HepG2 (cell line): ENCODE measurements around the gene ZNF616. TPM values are rescaled to one million over a fixed set of nuclear protein-coding genes. Genes with fewer than 3 reads are reported as not detected.

Source experiments
- ATF1 ChIP-seq: IDR thresholded peaks from 2 replicates; pipeline ENCODE4 v1.6.1; 2016; ENCODE audit warnings: mild to moderate bottlenecking, control low read depth
- ATM ChIP-seq: fragments of 450-650 bp; IDR thresholded peaks from 2 replicates; pipeline ENCODE4 v1.7.1; 2017; ENCODE audit warnings: mild to moderate bottlenecking, borderline replicate concordance
- ETV5 ChIP-seq: IDR thresholded peaks from 2 replicates; pipeline ENCODE4 v1.6.1; 2018; ENCODE audit warnings: missing biosample characterization, missing genetic modification reagents, inconsistent platforms, borderline replicate concordance
- FOXK2 ChIP-seq: fragments of 450-650 bp; IDR thresholded peaks from 2 replicates; pipeline ENCODE4 v1.6.1; 2016
- GRHL1 ChIP-seq: sonication (generic); formaldehyde crosslinking; conservative IDR thresholded peaks from 2 replicates; pipeline ENCODE4 v1.8.0; 2022; ENCODE audit warnings: missing genetic modification reagents
- HNRNPH1 ChIP-seq: fragments of 200-400 bp; formaldehyde crosslinking; optimal IDR thresholded peaks from 2 replicates; pipeline ENCODE3; 2017; ENCODE audit warnings: mild to moderate bottlenecking, low read depth, low read length
- KMT2B ChIP-seq: IDR thresholded peaks from 2 replicates; pipeline ENCODE4 v1.6.1; 2016; ENCODE audit warnings: missing genetic modification reagents, missing compliant biosample characterization
- NAIF1 ChIP-seq: sonication (generic); formaldehyde crosslinking; IDR thresholded peaks from 2 replicates; pipeline ENCODE4 v1.5.0; 2020; ENCODE audit warnings: mild to moderate bottlenecking, missing genetic modification reagents, borderline replicate concordance
- NFE2L1 ChIP-seq: sonication (generic); formaldehyde crosslinking; IDR thresholded peaks from 2 replicates; pipeline ENCODE4 v1.4.0; 2020; ENCODE audit warnings: missing genetic modification reagents, mild to moderate bottlenecking, borderline replicate concordance
- NFIB ChIP-seq: sonication (generic); formaldehyde crosslinking; IDR thresholded peaks from 2 replicates; pipeline ENCODE4 v1.9.0; 2021; ENCODE audit warnings: missing genetic modification reagents, mild to moderate bottlenecking, borderline replicate concordance
- NFIC ChIP-seq: IDR thresholded peaks from 2 replicates; pipeline ENCODE4 v1.6.1; 2012; ENCODE audit warnings: mild to moderate bottlenecking, low read length, inconsistent platforms
- SIN3B ChIP-seq: fragments of 150-350 bp; IDR thresholded peaks from 2 replicates; pipeline ENCODE4 v1.6.1; 2014; ENCODE audit warnings: low read length
- SP4 ChIP-seq: sonication (generic); formaldehyde crosslinking; IDR thresholded peaks from 2 replicates; pipeline ENCODE4 v1.8.1; 2023; ENCODE audit warnings: mild to moderate bottlenecking, missing genetic modification reagents
- STAT5B ChIP-seq: sonication (generic); formaldehyde crosslinking; IDR thresholded peaks from 2 replicates; pipeline ENCODE4 v1.4.0; 2020; ENCODE audit warnings: missing genetic modification reagents
- TBX2 ChIP-seq: sonication (generic); formaldehyde crosslinking; IDR thresholded peaks from 2 replicates; pipeline ENCODE4 v1.5.0; 2020; ENCODE audit warnings: missing genetic modification reagents, mild to moderate bottlenecking, borderline replicate concordance
- TOPORS ChIP-seq: sonication (generic); formaldehyde crosslinking; IDR thresholded peaks from 2 replicates; pipeline ENCODE4 v1.8.0; 2023; ENCODE audit warnings: mild to moderate bottlenecking, missing genetic modification reagents
- ZBED4 ChIP-seq: sonication (generic); formaldehyde crosslinking; IDR thresholded peaks from 2 replicates; pipeline ENCODE4 v1.4.0; 2020; ENCODE audit warnings: missing genetic modification reagents, borderline replicate concordance
- ZNF343 ChIP-seq: sonication (generic); formaldehyde crosslinking; IDR thresholded peaks from 2 replicates; pipeline ENCODE4 v1.4.0; 2020; ENCODE audit warnings: mild to moderate bottlenecking, missing genetic modification reagents
- ZNF530 ChIP-seq: sonication (generic); formaldehyde crosslinking; IDR thresholded peaks from 2 replicates; pipeline ENCODE4 v1.5.0; 2020; ENCODE audit warnings: low read depth, mild to moderate bottlenecking, missing genetic modification reagents
- ZNF563 ChIP-seq: sonication (generic); formaldehyde crosslinking; IDR thresholded peaks from 2 replicates; pipeline ENCODE4 v1.8.0; 2022; ENCODE audit warnings: mild to moderate bottlenecking, moderate library complexity, missing genetic modification reagents
- ZNF674 ChIP-seq: sonication (generic); formaldehyde crosslinking; IDR thresholded peaks from 2 replicates; pipeline ENCODE4 v1.5.0; 2020; ENCODE audit warnings: low read depth, mild to moderate bottlenecking, missing genetic modification reagents
- ZNF879 ChIP-seq: sonication (generic); formaldehyde crosslinking; IDR thresholded peaks from 2 replicates; pipeline ENCODE4 v1.8.1; 2023; ENCODE audit warnings: missing genetic modification reagents
- ZNF883 ChIP-seq: sonication (generic); formaldehyde crosslinking; IDR thresholded peaks from 2 replicates; pipeline ENCODE4 v1.5.1; 2020; ENCODE audit warnings: mild to moderate bottlenecking, missing genetic modification reagents; ENCODE audit errors: not compliant biosample characterization
- polyA plus RNA-seq, 8 experiments: library from polyadenylated mRNA; depleted of rRNA in 3 of 8; stranded (reverse) in 7 of 8; unstranded in 1 of 8; fragments of >200 nt; fragmentation: Illumina TruSeq in 4 of 8; extraction: Trizol in 4 of 8; gene quantifications; 2 replicates each; pipeline versions ENCODE4 v1.2.1 to v1.2.3, GENCODE V29; 2011 to 2016; ENCODE audit warnings: low read depth in 4 of 8, missing spikeins in 1 of 8, mixed read lengths in 1 of 8; ENCODE audit not compliant: insufficient read depth in 1 of 8
- total RNA-seq, 5 experiments: library from RNA; depleted of rRNA; stranded (reverse); fragments of >200 nt; fragmentation: Illumina TruSeq; extraction: Trizol; gene quantifications; 2 replicates each; pipeline ENCODE4 v1.2.3, GENCODE V29; 2016; ENCODE audit warnings: low read depth in 1 of 5
- TF ChIP-seq, protein P1 (sequence below): sonication (generic); formaldehyde crosslinking; IDR thresholded peaks from 2 replicates; pipeline ENCODE4 v1.4.0; 2020; ENCODE audit warnings: missing genetic modification reagents

Gene ZNF616
- total and polyA plus RNA-seq, 2 of the 13 experiments (the other 11 are each of a cell fraction or from before 2014, with no cell fraction given) = 2.2 to 10.4 TPM

DNA sequence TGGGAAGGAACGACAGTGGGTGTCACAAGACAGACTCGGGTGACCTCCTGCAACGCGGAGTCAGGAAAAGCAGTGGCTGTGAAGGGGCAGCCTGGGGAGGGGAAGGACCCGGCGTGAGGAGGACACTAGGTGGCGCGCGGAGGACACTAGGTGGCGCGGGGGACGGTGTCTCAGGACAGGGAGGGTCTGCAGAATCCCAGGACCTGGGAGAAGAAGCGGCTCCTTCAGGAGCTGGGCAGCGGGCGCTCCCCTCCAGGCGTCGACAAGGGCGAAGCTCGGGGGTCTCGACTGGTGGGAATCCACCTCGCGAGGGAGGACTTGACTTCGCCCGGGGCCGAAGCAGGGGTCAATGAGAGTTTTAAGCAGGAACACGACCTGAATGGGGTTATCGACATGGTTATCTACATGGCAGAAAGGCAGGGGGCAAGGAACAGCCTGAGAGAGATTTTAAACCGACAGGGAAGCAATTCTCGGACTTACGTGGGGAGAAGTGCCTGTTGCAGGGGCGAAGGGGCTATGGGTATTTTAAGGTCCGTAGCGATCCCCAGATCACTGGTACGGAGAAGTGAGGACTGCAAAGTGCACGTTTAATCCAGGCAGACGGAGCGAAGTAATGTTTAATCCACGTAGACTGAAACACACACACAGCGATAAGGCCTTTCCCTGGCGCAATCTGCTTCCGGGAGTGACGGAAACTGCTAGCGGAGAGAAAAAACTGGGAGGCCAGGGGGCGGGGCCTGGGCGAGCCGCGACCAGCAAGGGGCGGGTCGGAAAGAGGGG lies at the start of gene ZNF616 (continued):
- TF ChIP-seq ZNF343 (CRISPR knock-in tag) (peak; percentile 57; the same call in 1 of the 2 replicates), ZNF674 (no peak), NFIB (CRISPR knock-in tag) (no peak), ZNF530 (CRISPR knock-in tag) (no peak), NFIC (no peak), TOPORS (CRISPR knock-in tag) (no peak), ETV5 (peak; percentile 54), STAT5B (CRISPR knock-in tag) (no peak), ATM (no peak), KMT2B (peak; percentile 74), ZNF883 (CRISPR knock-in tag) (peak; percentile 16), ZNF563 (CRISPR knock-in tag) (peak; percentile 48; the same call in 1 of the 2 replicates), FOXK2 (no peak), NFE2L1 (CRISPR knock-in tag) (no peak), GRHL1 (no peak), ZBED4 (CRISPR knock-in tag) (0 out of 2 replicates have a peak, but pooled peaks have one; percentile 9), SP4 (CRISPR knock-in tag) (peak; percentile 87), NAIF1 (CRISPR knock-in tag) (no peak; the same call in 1 of the 2 replicates), SIN3B (no peak), ZNF879 (CRISPR knock-in tag) (no peak), ATF1 (no peak), HNRNPH1 (no peak), TBX2 (CRISPR knock-in tag) (peak; percentile 47; the same call in 1 of the 2 replicates)
- TF ChIP-seq, protein P1, sequence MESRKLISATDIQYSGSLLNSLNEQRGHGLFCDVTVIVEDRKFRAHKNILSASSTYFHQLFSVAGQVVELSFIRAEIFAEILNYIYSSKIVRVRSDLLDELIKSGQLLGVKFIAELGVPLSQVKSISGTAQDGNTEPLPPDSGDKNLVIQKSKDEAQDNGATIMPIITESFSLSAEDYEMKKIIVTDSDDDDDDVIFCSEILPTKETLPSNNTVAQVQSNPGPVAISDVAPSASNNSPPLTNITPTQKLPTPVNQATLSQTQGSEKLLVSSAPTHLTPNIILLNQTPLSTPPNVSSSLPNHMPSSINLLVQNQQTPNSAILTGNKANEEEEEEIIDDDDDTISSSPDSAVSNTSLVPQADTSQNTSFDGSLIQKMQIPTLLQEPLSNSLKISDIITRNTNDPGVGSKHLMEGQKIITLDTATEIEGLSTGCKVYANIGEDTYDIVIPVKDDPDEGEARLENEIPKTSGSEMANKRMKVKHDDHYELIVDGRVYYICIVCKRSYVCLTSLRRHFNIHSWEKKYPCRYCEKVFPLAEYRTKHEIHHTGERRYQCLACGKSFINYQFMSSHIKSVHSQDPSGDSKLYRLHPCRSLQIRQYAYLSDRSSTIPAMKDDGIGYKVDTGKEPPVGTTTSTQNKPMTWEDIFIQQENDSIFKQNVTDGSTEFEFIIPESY (CRISPR knock-in tag) = no peak
